B cell (primary cell): ENCODE data around the gene HSP90AB1. TPM values are rescaled to one million over a fixed set of nuclear protein-coding genes. Genes with fewer than 3 reads are reported as not detected.

Experiments
- ATAC-seq: fragments of 200-7000 bp; cut with Tn5 transposase; one replicate; pipeline ENCODE4 v1.10.0; 2021; ENCODE audit warnings: low read depth, mild to moderate bottlenecking, moderate number of reproducible peaks, moderate library complexity
- CTCF ChIA-PET: fragments of 350-600 bp; sonication (Branson Sonifier 250); formaldehyde crosslinking; loops from one replicate; lab custom pipeline; 2021; ENCODE audit warnings: antibody characterized with exemption, inconsistent platforms; lab: Charles Lee
- POLR2A ChIA-PET: fragments of 350-600 bp; sonication (Branson Sonifier 250); formaldehyde crosslinking; loops from one replicate; lab custom pipeline; 2021; ENCODE audit warnings: antibody characterized with exemption; lab: Charles Lee
- DNase-seq: peaks from one replicate; pipeline ENCODE4 v3.0.0; 2013
- H2AFZ ChIP-seq: 2 replicates; pipeline ENCODE4 v1.6.1; 2012; ENCODE audit warnings: mild to moderate bottlenecking, low read depth, low read length; ENCODE audit not compliant: insufficient read depth, poor library complexity, severe bottlenecking
- H3K27ac ChIP-seq, 2 donors: 1 replicate in 1 of 2; 2 replicates in 1 of 2; pipeline ENCODE4 v1.5.1; 2012 to 2013; ENCODE audit warnings: low read length in 2 of 2, mild to moderate bottlenecking in 2 of 2, moderate library complexity in 1 of 2
- H3K27me3 ChIP-seq, 4 experiments: fragments of 200-600 bp in 1 of 4; sonication (generic) in 1 of 4; replicated peaks in 1 of 4; 1 replicate in 2 of 4; 2 replicates in 2 of 4; pipeline versions ENCODE4 v1.6.1 to v1.7.0; 2013 to 2016; ENCODE audit warnings: low read length in 3 of 4, mild to moderate bottlenecking in 2 of 4, mixed read lengths in 1 of 4, moderate library complexity in 1 of 4; ENCODE audit not compliant: insufficient read depth in 4 of 4, control insufficient read depth in 3 of 4; ENCODE audit errors: control extremely low read depth in 1 of 4
- H3K36me3 ChIP-seq, 2 experiments: replicated peaks in 1 of 2; 1 replicate in 1 of 2; 2 replicates in 1 of 2; pipeline versions ENCODE4 v1.6.1 to v1.7.1; 2013; ENCODE audit warnings: low read length in 1 of 2; ENCODE audit not compliant: insufficient read depth in 2 of 2, control insufficient read depth in 1 of 2; ENCODE audit errors: control extremely low read depth in 1 of 2, extremely low read depth in 1 of 2
- H3K4me1 ChIP-seq, 2 donors: fragments of 200-600 bp in 1 of 2; sonication (generic) in 1 of 2; 1 replicate in 1 of 2; 2 replicates in 1 of 2; pipeline versions ENCODE4 v1.5.1 to v1.6.1; 2013 to 2017; ENCODE audit warnings: low read length in 2 of 2; ENCODE audit not compliant: control insufficient read depth in 2 of 2, insufficient read depth in 2 of 2
- H3K4me2 ChIP-seq: replicated peaks from 2 replicates; pipeline ENCODE3; 2012; ENCODE audit warnings: mild to moderate bottlenecking, low read depth, low read length; ENCODE audit not compliant: poor library complexity, severe bottlenecking
- H3K4me3 ChIP-seq, 5 experiments: fragments of 200-600 bp in 1 of 5; sonication (generic) in 1 of 5; 1 replicate in 3 of 5; 2 replicates in 2 of 5; pipeline versions ENCODE4 v1.5.1 to v1.7.0; 2011 to 2016; ENCODE audit warnings: low read length in 4 of 5, mild to moderate bottlenecking in 4 of 5, low read depth in 2 of 5, control low read depth in 1 of 5, moderate library complexity in 1 of 5; ENCODE audit not compliant: insufficient read depth in 1 of 5; ENCODE audit errors: control extremely low read depth in 1 of 5, extremely low read depth in 1 of 5
- H3K79me2 ChIP-seq: fragments of 200-600 bp; sonication (generic); one replicate; pipeline ENCODE4 v1.6.0; 2016; ENCODE audit warnings: low read length; ENCODE audit not compliant: control insufficient read depth, insufficient read depth
- H3K9ac ChIP-seq: fragments of 200-600 bp; sonication (generic); 2 replicates; pipeline ENCODE4 v1.6.1; 2017; ENCODE audit warnings: mild to moderate bottlenecking, low read length, moderate library complexity
- H3K9me3 ChIP-seq, 3 donors: one replicate each; pipeline versions ENCODE4 v1.6.1 to v1.7.1; 2013; ENCODE audit warnings: low read length in 2 of 3; ENCODE audit not compliant: control insufficient read depth in 2 of 3, insufficient read depth in 1 of 3; ENCODE audit errors: control extremely low read depth in 1 of 3
- H4K20me1 ChIP-seq: 2 replicates; pipeline ENCODE4 v1.6.0; 2012; ENCODE audit warnings: mild to moderate bottlenecking, low read length; ENCODE audit not compliant: insufficient read depth, control insufficient read depth, poor library complexity, severe bottlenecking
- H3K27ac Mint-ChIP-seq: one replicate; pipeline ENCODE4 v1.8.0; 2021; ENCODE audit warnings: mixed read lengths
- H3K27me3 Mint-ChIP-seq: one replicate; pipeline ENCODE4 v1.8.0; 2021; ENCODE audit warnings: mixed read lengths
- H3K4me1 Mint-ChIP-seq: one replicate; pipeline ENCODE4 v1.8.0; 2021; ENCODE audit warnings: mixed read lengths
- H3K4me3 Mint-ChIP-seq: one replicate; pipeline ENCODE4 v1.8.0; 2021; ENCODE audit warnings: mixed read lengths
- H3K9me3 Mint-ChIP-seq: one replicate; pipeline ENCODE4 v1.8.0; 2022; ENCODE audit warnings: mixed read lengths; ENCODE audit not compliant: insufficient read depth
- EZH2 ChIP-seq: IDR thresholded peaks from 2 replicates; pipeline ENCODE4 v1.6.1; 2012; ENCODE audit warnings: borderline replicate concordance, low read depth, mild to moderate bottlenecking, moderate library complexity, low read length; ENCODE audit not compliant: insufficient read depth, poor library complexity, severe bottlenecking
- WGBS: methylation state at CpG from one replicate; pipeline ENCODE4 v1.1.5; 2013; ENCODE audit warnings: missing lambda C conversion rate; ENCODE audit not compliant: insufficient coverage; 5-methylcytosine and 5-hydroxymethylcytosine counted together
- intact Hi-C: fragments of 100-400 bp; cut with micrococcal nuclease; formaldehyde crosslinking; loops from one replicate; pipeline ENCODE4 v1.10.0; 2022
- polyA plus RNA-seq: library from polyadenylated mRNA; depleted of rRNA; stranded (reverse); fragments of >200 nt; gene quantifications from 2 replicates; pipeline ENCODE4 v1.2.3, GENCODE V29; 2012
- total RNA-seq, 2 donors: library from RNA; stranded (reverse); fragments of 120-200 nt in 1 of 2; gene quantifications; 1 replicate in 1 of 2; 2 replicates in 1 of 2; pipeline versions ENCODE4 v1.2.3 to v1.2.4, GENCODE V29; 2013 to 2022
- TF ChIP-seq, protein P1 (sequence below): fragments of 200-600 bp; IDR thresholded peaks from one replicate; pipeline ENCODE4 v1.8.0; 2022; ENCODE audit warnings: antibody characterized with exemption, mild to moderate bottlenecking

The HSP90AB1 gene
- total and polyA plus RNA-seq, 2 donors (not counting 1 experiment from before 2014, with no cell fraction given) = 395 to 645 TPM

DNA sequence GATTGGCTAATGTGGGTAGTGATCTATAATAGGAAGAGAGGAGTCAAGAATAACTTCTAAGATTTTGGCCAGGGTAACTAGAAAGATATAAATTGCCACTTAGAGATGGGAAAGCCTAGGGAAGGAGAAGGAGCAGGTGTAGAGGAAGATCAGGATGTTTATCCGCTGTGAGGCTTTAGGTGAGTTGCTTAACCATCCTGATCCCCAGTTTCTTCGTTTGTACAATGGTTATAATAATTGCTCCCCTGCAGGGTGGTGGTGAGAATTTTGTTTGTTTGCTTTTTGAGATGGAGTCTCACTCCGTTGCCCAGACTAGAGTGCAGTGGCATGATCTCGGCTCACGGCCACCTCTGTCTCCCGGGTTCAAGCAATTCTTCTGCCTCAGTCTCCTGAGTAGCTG lies 32.6 kb upstream of the HSP90AB1 start:
- H3K27ac Mint-ChIP-seq = no peak overlapping the region

DNA sequence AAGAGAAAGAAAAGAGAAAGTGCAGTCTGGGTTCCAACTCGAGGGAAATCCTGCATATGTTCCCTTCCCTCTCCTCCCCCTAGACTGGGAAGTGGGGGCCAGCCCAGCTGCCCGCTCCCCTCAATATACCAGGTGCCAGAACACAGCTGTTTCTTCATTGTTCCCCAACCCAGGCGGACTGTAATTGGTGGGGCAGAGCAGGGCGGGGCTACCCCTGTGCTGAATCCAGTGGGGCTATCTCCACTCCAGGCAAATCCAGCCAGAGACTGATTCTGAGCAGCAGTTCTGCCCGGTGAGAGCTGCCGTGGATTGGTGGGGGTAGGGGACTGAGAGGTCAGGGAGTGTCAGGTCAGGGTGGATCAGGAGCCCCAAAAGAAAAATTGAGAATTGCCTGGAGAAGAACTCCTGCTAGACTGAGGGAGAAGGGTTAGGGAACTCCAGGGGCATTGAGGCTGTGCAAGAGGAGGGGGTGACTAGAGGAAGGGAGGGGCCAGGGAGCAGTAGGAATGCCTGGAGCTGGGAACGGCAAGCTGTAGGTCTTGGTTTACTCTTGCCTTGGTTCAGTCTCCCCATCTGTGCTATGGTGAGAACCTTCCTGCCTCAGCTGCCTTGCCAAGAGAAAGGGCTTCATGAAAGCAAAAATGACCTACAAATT lies 30.1 kb upstream of the HSP90AB1 start, which contains the start of gene MYMX:
Gene MYMX, plus strand, starts transcription at position 250 of the 655 bp plus-strand sequence. CDS start 546 bp downstream, outside the sequence.
- peaks cover 14 to 26% of the 10 kb centered on the region in 2 donors for H3K4me1 ChIP-seq
- POLR2A ChIA-PET = no interaction called here
- no peak within 1 kb of the TSS for H2AFZ ChIP-seq
- Mint-ChIP-seq H3K27ac (no peak within 1 kb of the TSS), H3K9me3 (no peaks in the 10 kb centered on the region), H3K4me3 (no peak within 1 kb of the TSS), H3K27me3 (no peaks in the 10 kb centered on the region), H3K4me1 (peaks cover 23% of the 10 kb centered on the region)
- 72% methylated on average over 3 of the region's 7 CpGs for WGBS
- H3K27ac ChIP-seq = no peak within 1 kb of the TSS
- H3K79me2 ChIP-seq = no peaks in the 10 kb centered on the region
- no peak within 1 kb of the TSS for H3K4me2 ChIP-seq
- ATAC-seq = no peak
- no peaks in the 10 kb centered on the region for H3K9me3 ChIP-seq
- no peak for TF ChIP-seq EZH2
- TF ChIP-seq, protein P1, sequence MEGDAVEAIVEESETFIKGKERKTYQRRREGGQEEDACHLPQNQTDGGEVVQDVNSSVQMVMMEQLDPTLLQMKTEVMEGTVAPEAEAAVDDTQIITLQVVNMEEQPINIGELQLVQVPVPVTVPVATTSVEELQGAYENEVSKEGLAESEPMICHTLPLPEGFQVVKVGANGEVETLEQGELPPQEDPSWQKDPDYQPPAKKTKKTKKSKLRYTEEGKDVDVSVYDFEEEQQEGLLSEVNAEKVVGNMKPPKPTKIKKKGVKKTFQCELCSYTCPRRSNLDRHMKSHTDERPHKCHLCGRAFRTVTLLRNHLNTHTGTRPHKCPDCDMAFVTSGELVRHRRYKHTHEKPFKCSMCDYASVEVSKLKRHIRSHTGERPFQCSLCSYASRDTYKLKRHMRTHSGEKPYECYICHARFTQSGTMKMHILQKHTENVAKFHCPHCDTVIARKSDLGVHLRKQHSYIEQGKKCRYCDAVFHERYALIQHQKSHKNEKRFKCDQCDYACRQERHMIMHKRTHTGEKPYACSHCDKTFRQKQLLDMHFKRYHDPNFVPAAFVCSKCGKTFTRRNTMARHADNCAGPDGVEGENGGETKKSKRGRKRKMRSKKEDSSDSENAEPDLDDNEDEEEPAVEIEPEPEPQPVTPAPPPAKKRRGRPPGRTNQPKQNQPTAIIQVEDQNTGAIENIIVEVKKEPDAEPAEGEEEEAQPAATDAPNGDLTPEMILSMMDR = no peak
- peaks cover 0 to 3% (median 0%) of the 10 kb centered on the region in 4 experiments for H3K27me3 ChIP-seq
- CTCF ChIA-PET = interaction anchor here (0.5 to 0.7 kb wide), 2 partner anchors 35 to 1092 kb away, joined by 4 to 6 read pairs; no protein-coding TSS in a partner anchor
- no peak within 1 kb of the TSS for H3K9ac ChIP-seq
- no peaks in the 10 kb centered on the region for H3K36me3 ChIP-seq
- H4K20me1 ChIP-seq = no peaks in the 10 kb centered on the region
- DNase-seq = no peak
- intact Hi-C loops = no loop called here
- no peak within 1 kb of the TSS for H3K4me3 ChIP-seq

More for the DNA sequence above, 32.6 kb upstream of the HSP90AB1 start:
- 100% methylated on average over 6 of the region's 6 CpGs for WGBS
- Histone ChIP-seq H3K36me3 (no peaks in the 10 kb centered on the region), H3K9ac (no peak overlapping the region), H2AFZ (no peak overlapping the region), H3K9me3 (no peaks in the 10 kb centered on the region), H3K4me2 (no peak overlapping the region), H3K27ac (no peak overlapping the region), H3K79me2 (no peaks in the 10 kb centered on the region), H4K20me1 (no peaks in the 10 kb centered on the region), H3K4me3 (no peak overlapping the region), H3K27me3 (peaks cover 0 to 5% (median 0%) of the 10 kb centered on the region in 4 experiments), H3K4me1 (peaks cover 10 to 13% of the 10 kb centered on the region in 2 donors)
- DNase-seq (no peak), ATAC-seq (no peak)
- H3K4me3 Mint-ChIP-seq = no peak overlapping the region
- ChIA-PET CTCF (no interaction called here), POLR2A (no interaction called here)
- no peaks in the 10 kb centered on the region for H3K9me3 Mint-ChIP-seq
- intact Hi-C loops = no loop called here
- peaks cover 10% of the 10 kb centered on the region for H3K4me1 Mint-ChIP-seq
- H3K27me3 Mint-ChIP-seq = no peaks in the 10 kb centered on the region
- TF ChIP-seq, protein P1 = no peak
- no peak for TF ChIP-seq EZH2
